ENCODE results near the gene FSTL5. TPM values are rescaled to one million over a fixed set of nuclear protein-coding genes. Genes with fewer than 3 reads are reported as not detected.
A peak's percentile ranks its signal among the peaks of the same experiment; 100 is the strongest.

FSTL5 gene
- total RNA-seq, 1 experiment from 2014 or later = not detected

GRCh38 chr4:162164906-162165510 lies 1.2 kb upstream of the FSTL5 start:
- Histone ChIP-seq H2BK20ac (ENCODE audit: low read depth, low read length, poor library complexity, severe bottlenecking) (no peak overlapping the region), H2BK12ac (ENCODE audit: insufficient read length, low read depth, low read length) (no peak overlapping the region), H3K27ac (ENCODE audit: insufficient read length, low read depth, low read length) (no peak overlapping the region), H4K20me1 (ENCODE audit: control insufficient read depth, insufficient read depth, insufficient read length) (no peaks in the 10 kb centered on the region), H2BK120ac (ENCODE audit: low read depth, low read length, poor library complexity, severe bottlenecking) (no peak overlapping the region), H4K8ac (replicated peaks; ENCODE audit: insufficient read length, low read depth, low read length) (no peak overlapping the region), H2BK15ac (ENCODE audit: low read depth, low read length) (no peak overlapping the region), H3K23ac (ENCODE audit: insufficient read length, low read depth, low read length) (no peak overlapping the region), H2BK5ac (ENCODE audit: insufficient read length, low read length) (no peak overlapping the region), H4K5ac (ENCODE audit: insufficient read length, low read depth, low read length) (no peak overlapping the region), H3K79me1 (ENCODE audit: insufficient read depth, low read depth, low read length, poor library complexity, severe bottlenecking) (no peaks in the 10 kb centered on the region), H3K4me1 (ENCODE audit: insufficient read depth, low read length) (no peaks in the 10 kb centered on the region; the same call in 1 of the 2 replicates), H3K23me2 (ENCODE audit: insufficient read length, low read depth, low read length, poor library complexity, severe bottlenecking) (peaks cover 4% of the 10 kb centered on the region), H3K9ac (ENCODE audit: extremely low read depth, insufficient read length, low read length) (no peak overlapping the region), H3T11ph (ENCODE audit: low read length) (no peak overlapping the region), H4K91ac (ENCODE audit: insufficient read length, low read depth, low read length) (no peak overlapping the region), H2AK5ac (ENCODE audit: insufficient read length, low read length) (no peak overlapping the region), H3K79me2 (ENCODE audit: insufficient read depth, low read length) (no peaks in the 10 kb centered on the region), H3K56ac (ENCODE audit: insufficient read length, low read depth, low read length) (no peak overlapping the region), H3K4me2 (ENCODE audit: insufficient read depth, insufficient read length, low read length) (no peak overlapping the region), H3K27me3 (ENCODE audit: insufficient read depth, low read length) (no peaks in the 10 kb centered on the region), H3K18ac (ENCODE audit: insufficient read length, low read depth, low read length) (no peak overlapping the region), H3K4ac (ENCODE audit: low read depth, low read length) (no peak overlapping the region), H2AFZ (ENCODE audit: low read length) (no peak overlapping the region), H3K9me3 (ENCODE audit: control insufficient read depth, low read depth, low read length) (no peaks in the 10 kb centered on the region), H3K14ac (ENCODE audit: insufficient read depth, low read length) (no peak overlapping the region)
- TF ChIP-seq CTCF (conservative IDR thresholded peaks at IDR 0.05) = no peak
- Mint-ChIP-seq H3K4me1 (peaks cover 10 to 11% of the 10 kb centered on the region in 2 experiments), H3K36me3 (ENCODE audit: insufficient read depth in 1 of 3, low read depth in 3 of 3) (no peaks in the 10 kb centered on the region), H3K9me3 (no peaks in the 10 kb centered on the region), H3K27me3 (ENCODE audit: low read depth) (peaks cover 21% of the 10 kb centered on the region), H3K27ac (no peak overlapping the region), H3K4me3 (peak overlapping the region in 1 of 2 experiments; percentile 63; a peak in 2 of 5 replicates)
- DNase-seq = no peak

Measured in H9 (cell line).